Natural killer cell (primary cell): ENCODE results near the gene ADAMTS19. TPM values are rescaled to one million over a fixed set of nuclear protein-coding genes. Genes with fewer than 3 reads are reported as not detected.

ENCODE experiments used
- ATAC-seq, 3 donors: fragments of 150-1000 bp in 2 of 3; fragments of 200-7000 bp in 1 of 3; cut with Tn5 transposase; 1 replicate in 1 of 3; 2 replicates in 2 of 3; pipeline ENCODE4 v1.10.0; 2021; ENCODE audit warnings: mild to moderate bottlenecking in 2 of 3, moderate library complexity in 2 of 3
- DNase-seq, 2 donors: peaks; one replicate each; pipeline versions ENCODE4 v3.0.0 to v3.0.0-alpha.2; 2013 to 2021; ENCODE audit warnings: mixed read lengths in 1 of 2
- H3K27ac ChIP-seq: one replicate; pipeline ENCODE4 v1.5.1; 2013; ENCODE audit warnings: mild to moderate bottlenecking, low read length
- H3K27me3 ChIP-seq: one replicate; pipeline ENCODE4 v1.6.1; 2013; ENCODE audit warnings: low read length; ENCODE audit not compliant: control insufficient read depth, insufficient read depth
- H3K36me3 ChIP-seq: one replicate; pipeline ENCODE4 v1.6.1; 2013; ENCODE audit warnings: low read length; ENCODE audit not compliant: control insufficient read depth, insufficient read depth
- H3K4me1 ChIP-seq: one replicate; pipeline ENCODE4 v1.6.1; 2013; ENCODE audit warnings: low read length; ENCODE audit not compliant: control insufficient read depth, insufficient read depth
- H3K4me3 ChIP-seq: one replicate; pipeline ENCODE4 v1.5.1; 2013; ENCODE audit warnings: low read length
- H3K9me3 ChIP-seq: one replicate; pipeline ENCODE4 v1.6.1; 2013; ENCODE audit warnings: low read length; ENCODE audit not compliant: control insufficient read depth, insufficient read depth
- H3K27ac Mint-ChIP-seq, 2 donors: one replicate each; pipeline ENCODE4 v1.8.0; 2022; ENCODE audit warnings: mild to moderate bottlenecking in 2 of 2, mixed read lengths in 2 of 2, moderate library complexity in 1 of 2
- H3K27me3 Mint-ChIP-seq, 2 donors: one replicate each; pipeline ENCODE4 v1.8.0; 2022; ENCODE audit warnings: low read depth in 2 of 2, mixed read lengths in 2 of 2
- H3K36me3 Mint-ChIP-seq: one replicate; pipeline ENCODE4 v1.8.0; 2022; ENCODE audit warnings: mixed read lengths
- H3K4me1 Mint-ChIP-seq, 2 donors: one replicate each; pipeline ENCODE4 v1.8.0; 2022; ENCODE audit warnings: mixed read lengths in 2 of 2
- H3K4me3 Mint-ChIP-seq: one replicate; pipeline ENCODE4 v1.8.0; 2022; ENCODE audit warnings: mild to moderate bottlenecking, moderate library complexity, mixed read lengths
- H3K9me3 Mint-ChIP-seq, 2 donors: one replicate each; pipeline ENCODE4 v1.8.0; 2022; ENCODE audit warnings: mixed read lengths in 2 of 2
- CTCF ChIP-seq: fragments of 200-600 bp; IDR thresholded peaks from one replicate; pipeline ENCODE4 v1.8.0; 2022; ENCODE audit warnings: antibody characterized with exemption
- WGBS: methylation state at CpG from one replicate; pipeline ENCODE4 v1.1.7; 2013; ENCODE audit warnings: missing lambda C conversion rate; ENCODE audit not compliant: insufficient coverage; 5-methylcytosine and 5-hydroxymethylcytosine counted together
- intact Hi-C: fragments of 100-400 bp; cut with micrococcal nuclease; formaldehyde crosslinking; loops from one replicate; pipeline ENCODE4 v1.14.2; 2022
- total RNA-seq, 4 donors: library from RNA; stranded (reverse); fragments of 120-200 nt in 1 of 4; gene quantifications; one replicate each; pipeline versions ENCODE4 v1.2.3 to v1.2.4, GENCODE V29; 2013 to 2022

Gene ADAMTS19
- total RNA-seq, 3 donors from 2014 or later (not counting 1 experiment from before 2014, with no cell fraction given) = not detected

GRCh38 chr5:129507527-129507926 lies 47.4 kb downstream of the ADAMTS19 start:
- H3K27ac Mint-ChIP-seq = no peak overlapping the region
- TF ChIP-seq CTCF = no peak
- Histone ChIP-seq H3K4me1 (no peaks in the 10 kb centered on the region), H3K36me3 (no peaks in the 10 kb centered on the region), H3K27me3 (no peaks in the 10 kb centered on the region), H3K4me3 (no peak overlapping the region), H3K9me3 (no peaks in the 10 kb centered on the region), H3K27ac (no peak overlapping the region)
- H3K36me3 Mint-ChIP-seq = no peaks in the 10 kb centered on the region
- intact Hi-C loops = no loop called here
- ATAC-seq (no peak), DNase-seq (no peak)
- H3K4me1 Mint-ChIP-seq = no peaks in the 10 kb centered on the region
- peaks cover 4 to 10% of the 10 kb centered on the region in 2 donors for H3K9me3 Mint-ChIP-seq
- H3K27me3 Mint-ChIP-seq = no peaks in the 10 kb centered on the region
- no peak overlapping the region for H3K4me3 Mint-ChIP-seq
- WGBS = 83% methylated on average over 5 of the region's 6 CpGs

- intact Hi-C loops = no loop called here
- Mint-ChIP-seq H3K4me3 (no peak overlapping the region), H3K27ac (no peak overlapping the region), H3K36me3 (no peaks in the 10 kb centered on the region), H3K9me3 (peaks cover 7 to 8% of the 10 kb centered on the region in 2 donors), H3K4me1 (no peaks in the 10 kb centered on the region), H3K27me3 (no peaks in the 10 kb centered on the region)
- Histone ChIP-seq H3K4me1 (no peaks in the 10 kb centered on the region), H3K4me3 (no peak overlapping the region), H3K9me3 (no peaks in the 10 kb centered on the region), H3K36me3 (no peaks in the 10 kb centered on the region), H3K27ac (no peak overlapping the region), H3K27me3 (no peaks in the 10 kb centered on the region)
- TF ChIP-seq CTCF = no peak
- WGBS = 94% methylated on average over 2 of the region's 2 CpGs
- ATAC-seq (no peak), DNase-seq (no peak)
Measured at GRCh38 chr5:129508606-129509005, 48.5 kb downstream of the ADAMTS19 start.

- ATAC-seq = no peak
- H3K27me3 ChIP-seq = no peaks in the 10 kb centered on the region
- no peaks in the 10 kb centered on the region for H3K4me1 ChIP-seq
- no peaks in the 10 kb centered on the region for H3K9me3 ChIP-seq
- H3K36me3 ChIP-seq = no peaks in the 10 kb centered on the region
- H3K4me1 Mint-ChIP-seq = no peaks in the 10 kb centered on the region
- H3K27ac ChIP-seq = no peak overlapping the region
- 90% methylated on average over 2 of the region's 2 CpGs for WGBS
- H3K9me3 Mint-ChIP-seq = peaks cover 9 to 11% of the 10 kb centered on the region in 2 donors
- TF ChIP-seq CTCF = no peak
- H3K4me3 ChIP-seq = no peak overlapping the region
- H3K27ac Mint-ChIP-seq = no peak overlapping the region
- no peak for DNase-seq
- H3K27me3 Mint-ChIP-seq = no peaks in the 10 kb centered on the region
- no peak overlapping the region for H3K4me3 Mint-ChIP-seq
- intact Hi-C loops = no loop called here
- no peaks in the 10 kb centered on the region for H3K36me3 Mint-ChIP-seq
Measured at GRCh38 chr5:129509363-129509975, 49.4 kb downstream of the ADAMTS19 start.

- Histone ChIP-seq H3K36me3 (no peaks in the 10 kb centered on the region), H3K27me3 (no peaks in the 10 kb centered on the region), H3K4me3 (no peak overlapping the region), H3K4me1 (no peaks in the 10 kb centered on the region), H3K27ac (no peak overlapping the region), H3K9me3 (no peaks in the 10 kb centered on the region)
- peaks cover 3% of the 10 kb centered on the region for H3K36me3 Mint-ChIP-seq
- intact Hi-C loops = no loop called here
- H3K4me3 Mint-ChIP-seq = no peak overlapping the region
- H3K27ac Mint-ChIP-seq = no peak overlapping the region
- DNase-seq (no peak), ATAC-seq (no peak)
- no peaks in the 10 kb centered on the region for H3K27me3 Mint-ChIP-seq
- H3K4me1 Mint-ChIP-seq = no peaks in the 10 kb centered on the region
- no peak for TF ChIP-seq CTCF
- H3K9me3 Mint-ChIP-seq = peaks cover 8 to 16% of the 10 kb centered on the region in 2 donors
Measured at GRCh38 chr5:129511291-129511690, 51.2 kb downstream of the ADAMTS19 start.
